ENCODE measurements around the gene OBI1.

OBI1 gene

DNA sequence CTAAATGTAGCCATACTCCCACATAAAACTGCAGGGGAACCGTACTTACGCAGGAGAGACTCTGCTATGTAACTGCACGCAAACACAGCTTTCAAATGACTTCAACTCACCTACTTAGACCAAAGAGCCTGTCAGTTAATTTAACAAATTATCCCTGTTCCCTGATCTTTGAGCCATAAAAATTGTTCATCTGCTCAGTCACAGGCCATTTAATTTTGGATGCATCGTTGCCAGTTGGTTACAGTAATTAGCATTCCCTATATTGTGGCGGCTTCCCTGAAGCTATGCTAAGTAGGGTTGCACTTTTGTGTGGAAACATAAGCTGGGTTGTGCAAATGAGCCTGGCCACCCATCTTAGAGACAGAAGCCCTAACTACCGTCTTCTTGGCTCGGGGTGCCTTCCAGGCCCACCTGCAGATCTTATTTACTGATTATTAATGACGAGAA, 21.2 kb upstream of the OBI1 start:
- TF ChIP-seq, protein P1, sequence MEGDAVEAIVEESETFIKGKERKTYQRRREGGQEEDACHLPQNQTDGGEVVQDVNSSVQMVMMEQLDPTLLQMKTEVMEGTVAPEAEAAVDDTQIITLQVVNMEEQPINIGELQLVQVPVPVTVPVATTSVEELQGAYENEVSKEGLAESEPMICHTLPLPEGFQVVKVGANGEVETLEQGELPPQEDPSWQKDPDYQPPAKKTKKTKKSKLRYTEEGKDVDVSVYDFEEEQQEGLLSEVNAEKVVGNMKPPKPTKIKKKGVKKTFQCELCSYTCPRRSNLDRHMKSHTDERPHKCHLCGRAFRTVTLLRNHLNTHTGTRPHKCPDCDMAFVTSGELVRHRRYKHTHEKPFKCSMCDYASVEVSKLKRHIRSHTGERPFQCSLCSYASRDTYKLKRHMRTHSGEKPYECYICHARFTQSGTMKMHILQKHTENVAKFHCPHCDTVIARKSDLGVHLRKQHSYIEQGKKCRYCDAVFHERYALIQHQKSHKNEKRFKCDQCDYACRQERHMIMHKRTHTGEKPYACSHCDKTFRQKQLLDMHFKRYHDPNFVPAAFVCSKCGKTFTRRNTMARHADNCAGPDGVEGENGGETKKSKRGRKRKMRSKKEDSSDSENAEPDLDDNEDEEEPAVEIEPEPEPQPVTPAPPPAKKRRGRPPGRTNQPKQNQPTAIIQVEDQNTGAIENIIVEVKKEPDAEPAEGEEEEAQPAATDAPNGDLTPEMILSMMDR (IDR thresholded peaks at IDR 0.05; ENCODE audit: extremely low read depth, insufficient read depth, missing control alignments): no peak
- in situ Hi-C loops (cut with MboI; ENCODE audit: low pct_unique_long_range_greater_than_20kb, low sequenced_read_pairs, unreplicated experiment): no loop called here
- DNase-seq (ENCODE audit: low spot score): no peak

DNA sequence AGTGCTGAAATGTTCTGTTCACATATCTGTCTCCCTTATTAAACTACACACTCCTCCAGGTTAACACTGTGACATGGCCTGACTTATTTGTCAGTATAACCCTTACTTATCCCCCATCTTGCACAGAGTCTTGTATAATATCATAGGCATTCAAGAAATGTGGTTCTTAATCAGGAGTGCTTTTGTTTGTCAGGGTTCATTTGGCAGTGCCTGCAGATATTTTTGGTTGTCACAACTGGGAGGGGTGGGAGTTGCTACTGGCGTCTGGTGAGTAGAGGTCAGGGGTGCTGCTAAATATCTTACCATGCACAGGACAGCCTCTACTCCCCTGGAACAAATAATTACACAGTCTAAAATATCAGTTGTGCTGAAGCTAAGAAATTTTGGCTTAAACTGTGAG, 20.4 kb upstream of the OBI1 start:
- DNase-seq (ENCODE audit: low spot score): no peak
- TF ChIP-seq, protein P1 (IDR thresholded peaks at IDR 0.05; ENCODE audit: extremely low read depth, insufficient read depth, missing control alignments): no peak
- in situ Hi-C loops (cut with MboI; ENCODE audit: low pct_unique_long_range_greater_than_20kb, low sequenced_read_pairs, unreplicated experiment): no loop called here

DNA sequence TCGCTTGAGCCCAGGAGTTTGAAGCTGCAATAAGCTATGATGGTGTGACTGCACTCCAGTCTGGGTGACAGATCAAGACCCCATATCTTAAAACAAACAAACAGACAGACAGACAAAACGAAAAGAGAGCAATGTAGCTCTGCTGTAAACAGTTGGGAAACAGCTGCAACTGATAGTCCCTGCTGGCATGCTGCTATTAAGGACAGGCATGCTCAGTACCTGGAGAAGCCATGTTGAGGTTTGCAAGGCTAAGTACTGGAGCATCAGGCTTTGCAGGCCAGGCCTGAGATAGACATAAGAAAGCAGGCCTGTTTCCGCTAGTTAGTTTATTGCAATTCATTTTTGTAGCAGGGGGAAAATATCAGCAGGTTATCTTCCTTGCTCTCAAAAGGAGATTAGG, 16.2 kb upstream of the OBI1 start:
- in situ Hi-C loops (cut with MboI; ENCODE audit: low pct_unique_long_range_greater_than_20kb, low sequenced_read_pairs, unreplicated experiment): no loop called here
- TF ChIP-seq, protein P1 (IDR thresholded peaks at IDR 0.05; ENCODE audit: extremely low read depth, insufficient read depth, missing control alignments): no peak
- no peak for DNase-seq (ENCODE audit: low spot score)

DNA sequence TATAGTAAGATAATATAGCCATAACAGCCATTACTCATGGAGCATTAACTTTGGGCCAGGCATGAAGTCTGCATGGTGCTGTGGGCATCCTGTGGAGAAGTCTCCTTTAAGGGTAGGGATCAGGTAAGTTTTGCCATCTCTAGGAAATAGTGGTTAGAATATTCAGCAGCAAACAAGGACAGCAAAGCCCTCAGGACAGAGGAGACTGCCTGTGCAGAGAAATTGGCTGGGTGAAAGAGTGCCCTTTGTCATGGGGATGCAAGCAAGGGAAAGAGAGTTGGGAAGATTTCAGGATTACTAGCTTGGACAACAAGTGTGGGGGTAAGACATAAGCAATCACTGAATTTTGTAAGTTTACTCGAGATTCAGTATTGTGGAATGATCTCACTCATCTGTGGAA, 15.7 kb upstream of the OBI1 start:
- in situ Hi-C loops (cut with MboI; ENCODE audit: low pct_unique_long_range_greater_than_20kb, low sequenced_read_pairs, unreplicated experiment): no loop called here
- TF ChIP-seq, protein P1 (IDR thresholded peaks at IDR 0.05; ENCODE audit: extremely low read depth, insufficient read depth, missing control alignments): no peak
- no peak for DNase-seq (ENCODE audit: low spot score)

DNA sequence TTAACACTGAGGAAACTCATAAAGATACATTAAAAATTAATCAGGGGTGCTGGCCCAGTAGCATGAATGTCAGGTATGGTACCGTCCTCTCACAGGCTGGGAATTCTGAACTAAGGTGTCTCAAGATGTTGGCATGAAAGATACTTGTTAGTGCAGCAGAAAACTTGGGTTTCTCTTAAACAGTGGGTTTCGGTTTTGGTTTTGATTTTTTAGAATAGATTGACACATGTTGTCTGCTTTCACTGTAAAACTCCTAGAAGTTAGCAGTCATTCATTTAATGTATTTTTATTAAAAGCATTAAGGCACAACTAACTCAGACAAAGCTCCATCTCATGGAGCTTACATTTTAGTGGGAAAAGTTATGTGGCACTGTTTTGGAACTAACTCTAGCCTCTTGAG, 3.5 kb upstream of the OBI1 start:
- TF ChIP-seq, protein P1 (IDR thresholded peaks at IDR 0.05; ENCODE audit: extremely low read depth, insufficient read depth, missing control alignments): no peak
- in situ Hi-C loops (cut with MboI; ENCODE audit: low pct_unique_long_range_greater_than_20kb, low sequenced_read_pairs, unreplicated experiment): no loop called here
- peak; percentile 28 for DNase-seq (ENCODE audit: low spot score)

DNA sequence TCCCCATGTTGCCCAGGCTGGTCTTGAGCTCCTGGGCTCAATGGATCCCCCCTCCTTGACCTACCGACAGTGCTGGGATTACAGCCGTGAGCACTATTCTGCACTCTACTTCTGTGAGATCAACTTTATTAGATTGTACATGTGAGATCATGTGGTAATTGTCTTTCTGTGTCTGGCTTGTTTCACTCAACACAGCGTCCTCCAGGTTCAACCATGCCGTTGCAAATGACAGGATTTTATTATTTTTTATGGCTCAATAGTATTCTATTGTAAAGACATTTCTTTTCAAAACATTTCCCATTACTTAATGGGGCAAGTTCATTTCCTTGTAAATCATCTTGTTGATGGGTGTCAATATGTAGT, 1.5 kb upstream of the OBI1 start:
- no peak for DNase-seq (ENCODE audit: low spot score)
- in situ Hi-C loops (cut with MboI; ENCODE audit: low pct_unique_long_range_greater_than_20kb, low sequenced_read_pairs, unreplicated experiment): no loop called here

More for the DNA sequence above, 1.5 kb upstream of the OBI1 start:
- TF ChIP-seq, protein P1 (IDR thresholded peaks at IDR 0.05; ENCODE audit: extremely low read depth, insufficient read depth, missing control alignments): no peak
